Body of pancreas (tissue), 4 donors: Measurements from ENCODE around the gene RET.

Source experiments
- POLR2A ChIP-seq, 3 donors: fragments of 450-650 bp; IDR thresholded peaks; one replicate each; pipeline ENCODE4 v1.6.1; 2016; ENCODE audit warnings: antibody characterized with exemption in 3 of 3, mild to moderate bottlenecking in 2 of 3
- TF ChIP-seq, protein P1 (sequence below), 7 experiments: fragments of 450-650 bp in 4 of 7; fragments of 200-600 bp in 3 of 7; sonication (generic) in 3 of 7; IDR thresholded peaks; one replicate each; pipeline ENCODE4 v1.5.1; 2016 to 2019; ENCODE audit warnings: antibody characterized with exemption in 7 of 7

DNA sequence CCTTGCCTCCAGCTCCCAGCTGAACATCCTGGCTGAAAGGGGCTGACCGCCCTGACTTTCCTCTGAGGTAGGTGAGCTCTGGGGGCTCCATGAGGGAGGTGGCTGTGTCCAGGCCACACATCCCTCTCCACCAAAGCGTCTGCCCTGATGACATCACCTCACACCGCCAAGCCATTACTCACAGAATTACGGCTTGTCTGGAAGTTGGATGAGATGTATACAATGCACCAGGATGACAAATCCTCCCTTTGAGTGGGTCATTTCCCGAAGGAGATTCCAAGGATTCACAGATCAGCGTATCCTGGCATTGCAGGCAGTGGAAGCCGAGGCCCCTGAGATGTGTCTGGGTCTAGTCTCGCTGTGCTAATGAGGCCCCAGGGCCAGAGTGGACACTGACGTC lies 15.1 kb upstream of the RET start:
- TF ChIP-seq, protein P1, sequence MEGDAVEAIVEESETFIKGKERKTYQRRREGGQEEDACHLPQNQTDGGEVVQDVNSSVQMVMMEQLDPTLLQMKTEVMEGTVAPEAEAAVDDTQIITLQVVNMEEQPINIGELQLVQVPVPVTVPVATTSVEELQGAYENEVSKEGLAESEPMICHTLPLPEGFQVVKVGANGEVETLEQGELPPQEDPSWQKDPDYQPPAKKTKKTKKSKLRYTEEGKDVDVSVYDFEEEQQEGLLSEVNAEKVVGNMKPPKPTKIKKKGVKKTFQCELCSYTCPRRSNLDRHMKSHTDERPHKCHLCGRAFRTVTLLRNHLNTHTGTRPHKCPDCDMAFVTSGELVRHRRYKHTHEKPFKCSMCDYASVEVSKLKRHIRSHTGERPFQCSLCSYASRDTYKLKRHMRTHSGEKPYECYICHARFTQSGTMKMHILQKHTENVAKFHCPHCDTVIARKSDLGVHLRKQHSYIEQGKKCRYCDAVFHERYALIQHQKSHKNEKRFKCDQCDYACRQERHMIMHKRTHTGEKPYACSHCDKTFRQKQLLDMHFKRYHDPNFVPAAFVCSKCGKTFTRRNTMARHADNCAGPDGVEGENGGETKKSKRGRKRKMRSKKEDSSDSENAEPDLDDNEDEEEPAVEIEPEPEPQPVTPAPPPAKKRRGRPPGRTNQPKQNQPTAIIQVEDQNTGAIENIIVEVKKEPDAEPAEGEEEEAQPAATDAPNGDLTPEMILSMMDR (IDR thresholded peaks at IDR 0.05) = no peak
- TF ChIP-seq POLR2A (IDR thresholded peaks at IDR 0.05) = no peak
